GM20000 (cell line): ENCODE data around the gene PGS1.

Experiments used
- DNase-seq: peaks from one replicate; pipeline ENCODE4 v3.0.0; 2012; ENCODE audit warnings: low spot score
- CTCF ChIP-seq: IDR thresholded peaks from 2 replicates; pipeline ENCODE4 v1.5.1; 2012; ENCODE audit warnings: mild to moderate bottlenecking, control low read depth; ENCODE audit errors: extremely low read depth, missing control alignments

Gene PGS1

GRCh38 chr17:78357672-78358537, 20.5 kb upstream of the PGS1 start:
- no peak for TF ChIP-seq CTCF
- DNase-seq: no peak

GRCh38 chr17:78358538-78359320, 19.7 kb upstream of the PGS1 start:
- no peak for DNase-seq
- TF ChIP-seq CTCF: no peak

GRCh38 chr17:78359321-78359996, 19.0 kb upstream of the PGS1 start:
- TF ChIP-seq CTCF: no peak
- no peak for DNase-seq

- DNase-seq: peak; percentile 96
- no peak for TF ChIP-seq CTCF
These were observed 18.5 kb upstream of the PGS1 start, which contains the start of gene SOCS3 for GRCh38 chr17:78359997-78360370. SOCS3 (minus strand) TSS chr17:78360077; CDS start chr17:78359095, 982 bp downstream.

GRCh38 chr17:78360371-78361224, 17.9 kb upstream of the PGS1 start:
- TF ChIP-seq CTCF: peak; percentile 84
- DNase-seq: peak; percentile 92

GRCh38 chr17:78361225-78361701, 17.2 kb upstream of the PGS1 start:
- no peak for DNase-seq
- TF ChIP-seq CTCF: no peak
